ENCODE measurements around the gene CYTH3. TPM values are rescaled to one million over a fixed set of nuclear protein-coding genes. Genes with fewer than 3 reads are reported as not detected.

Gene CYTH3
- total and polyA plus RNA-seq, 2 of the 4 experiments (the other 2 are of a cell fraction): 14.2 to 34.8 TPM

- no peak overlapping the region for H3K9ac ChIP-seq (ENCODE audit: low read depth, low read length)
- peaks cover 14% of the 10 kb centered on the region for H3K4me1 ChIP-seq (ENCODE audit: control insufficient read depth, insufficient read depth, low read length)
- peaks cover 15% of the 10 kb centered on the region; the same call in 1 of the 2 replicates for H4K20me1 ChIP-seq (ENCODE audit: insufficient read depth, low read length)
- POLR2A ChIA-PET (ENCODE audit: unreplicated experiment): no interaction called here
- no peak overlapping the region for H2AK9ac ChIP-seq (replicated peaks; ENCODE audit: low read depth, low read length, poor library complexity)
- no peak overlapping the region for H3K4ac ChIP-seq (ENCODE audit: low read depth, low read length)
- no peak overlapping the region for H2BK20ac ChIP-seq (ENCODE audit: low read depth, low read length)
- H2AFZ ChIP-seq (replicated peaks; ENCODE audit: low read length, poor library complexity): no peak overlapping the region
- H3K4me3 ChIP-seq (ENCODE audit: insufficient read depth, low read depth, low read length): no peak overlapping the region
- no peak overlapping the region for H4K5ac ChIP-seq (ENCODE audit: low read depth, low read length)
- in situ Hi-C loops (cut with MboI; ENCODE audit: low sequenced_read_pairs): no loop called here
- CTCF ChIA-PET: no interaction called here
- peaks cover 6% of the 10 kb centered on the region; the same call in 1 of the 2 replicates for H3K9me1 ChIP-seq (ENCODE audit: insufficient read depth, low read length)
- no peak overlapping the region for H4K8ac ChIP-seq (ENCODE audit: low read depth in 2 of 2, low read length in 2 of 2)
- H2AK5ac ChIP-seq (ENCODE audit: low read depth, low read length): no peak overlapping the region
- H3K9me3 ChIP-seq (ENCODE audit: control insufficient read depth, insufficient read depth, low read length): no peaks in the 10 kb centered on the region
- H3K56ac ChIP-seq (ENCODE audit: extremely low read depth, insufficient read depth, low read length): no peak overlapping the region
- BruUV-seq (replicated peaks): no TSS peak
- no peak overlapping the region for H3K27ac ChIP-seq (ENCODE audit: insufficient read depth, low read length)
- H3K14ac ChIP-seq (replicated peaks; ENCODE audit: low read depth, low read length): no peak overlapping the region
- no CpG with 5 or more reads among the region's 2 CpGs for WGBS, 2 experiments (ENCODE audit: extremely low coverage in 2 of 2, insufficient read length in 1 of 2)
- H3K27me3 ChIP-seq (ENCODE audit: control insufficient read depth, insufficient read depth, low read length): no peaks in the 10 kb centered on the region
- no peak overlapping the region for H4K91ac ChIP-seq (ENCODE audit: insufficient read depth, low read depth, low read length)
- dilution Hi-C loops (cut with HindIII; ENCODE audit: low sequenced_read_pairs, unreplicated experiment): no loop called here
- H3K79me1 ChIP-seq (ENCODE audit: low read depth in 1 of 2, low read length in 2 of 2): peaks cover 15 to 27% of the 10 kb centered on the region in 2 experiments; a peak in 3 of 4 replicates
- DNase-seq (peak; percentile 62), ATAC-seq (ENCODE audit: low read depth) (no peak)
- no peaks in the 10 kb centered on the region for H3K36me3 ChIP-seq (ENCODE audit: control insufficient read depth, insufficient read depth, low read length)
- H3K18ac ChIP-seq (ENCODE audit: low read depth, low read length): no peak overlapping the region
- no peak overlapping the region for H2BK120ac ChIP-seq (ENCODE audit: low read depth, low read length)
- no peak overlapping the region for H2BK15ac ChIP-seq (ENCODE audit: low read depth, low read length)
- no peak overlapping the region for H3K23ac ChIP-seq (ENCODE audit: low read depth, low read length)
- no peak overlapping the region for H3K4me2 ChIP-seq (ENCODE audit: low read depth, low read length)
- H2BK5ac ChIP-seq (ENCODE audit: low read depth, low read length, poor library complexity, severe bottlenecking): no peak overlapping the region
- intact Hi-C loops (cut with micrococcal nuclease): loop anchor here (5.0 kb wide), 1 partner anchor 97 kb away; no protein-coding TSS in a partner anchor
- TF ChIP-seq SMC3 (IDR thresholded peaks at IDR 0.05; ENCODE audit: low read depth, low read length) (no peak), CHD1 (IDR thresholded peaks at IDR 0.05; ENCODE audit: low read depth, low read length) (no peak), RAD21 (IDR thresholded peaks at IDR 0.05; ENCODE audit: low read length) (no peak), MXI1 (IDR thresholded peaks at IDR 0.05; ENCODE audit: borderline replicate concordance, low read depth, low read length) (no peak), ELK1 (IDR thresholded peaks at IDR 0.05; ENCODE audit: borderline replicate concordance, low read depth, low read length) (no peak), CEBPB (IDR thresholded peaks at IDR 0.05; ENCODE audit: low read depth, low read length) (no peak), CTCF (conservative IDR thresholded peaks at IDR 0.05; ENCODE audit: low read depth, low read length) (no peak), FOS (IDR thresholded peaks at IDR 0.05; ENCODE audit: low read depth, low read length) (no peak), MAZ (IDR thresholded peaks at IDR 0.05; ENCODE audit: borderline replicate concordance, low read depth, low read length) (no peak), RFX5 (IDR thresholded peaks at IDR 0.05; ENCODE audit: low read depth, low read length) (no peak), POLR2A (IDR thresholded peaks at IDR 0.05; ENCODE audit: low read depth, low read length) (no peak)
These were observed 2.3 kb upstream of the CYTH3 start for GRCh38 chr7:6274743-6275142.
